Central memory CD8-positive, alpha-beta T cell (primary cell): Measurements from ENCODE around the gene SSBP1.
A peak's percentile ranks its signal among the peaks of the same experiment; 100 is the strongest.

Experiments
- ATAC-seq: fragments of 150-1000 bp; cut with Tn5 transposase; replicated peaks from 2 replicates; pipeline ENCODE4 v1.10.0; 2022; ENCODE audit warnings: mild to moderate bottlenecking, moderate FRiP score, moderate number of reproducible peaks; ENCODE audit not compliant: poor library complexity, severe bottlenecking; ENCODE audit errors: extremely low read depth
- DNase-seq, 2 donors: peaks; one replicate each; pipeline ENCODE4 v3.0.0; 2021; ENCODE audit warnings: low spot score in 2 of 2
- H3K27ac Mint-ChIP-seq: one replicate; pipeline ENCODE4 v1.8.0; 2022; ENCODE audit warnings: low read depth, mild to moderate bottlenecking, moderate library complexity, mixed read lengths
- H3K27me3 Mint-ChIP-seq: one replicate; pipeline ENCODE4 v1.8.0; 2022; ENCODE audit warnings: mixed read lengths
- H3K36me3 Mint-ChIP-seq: one replicate; pipeline ENCODE4 v1.8.0; 2022; ENCODE audit warnings: mild to moderate bottlenecking, moderate library complexity, mixed read lengths; ENCODE audit not compliant: insufficient read depth
- H3K4me1 Mint-ChIP-seq: one replicate; pipeline ENCODE4 v1.8.0; 2022; ENCODE audit warnings: mixed read lengths
- H3K4me3 Mint-ChIP-seq: one replicate; pipeline ENCODE4 v1.8.0; 2022; ENCODE audit warnings: mild to moderate bottlenecking, moderate library complexity, mixed read lengths
- H3K9me3 Mint-ChIP-seq: one replicate; pipeline ENCODE4 v1.8.0; 2022; ENCODE audit warnings: mixed read lengths

Gene SSBP1

DNA sequence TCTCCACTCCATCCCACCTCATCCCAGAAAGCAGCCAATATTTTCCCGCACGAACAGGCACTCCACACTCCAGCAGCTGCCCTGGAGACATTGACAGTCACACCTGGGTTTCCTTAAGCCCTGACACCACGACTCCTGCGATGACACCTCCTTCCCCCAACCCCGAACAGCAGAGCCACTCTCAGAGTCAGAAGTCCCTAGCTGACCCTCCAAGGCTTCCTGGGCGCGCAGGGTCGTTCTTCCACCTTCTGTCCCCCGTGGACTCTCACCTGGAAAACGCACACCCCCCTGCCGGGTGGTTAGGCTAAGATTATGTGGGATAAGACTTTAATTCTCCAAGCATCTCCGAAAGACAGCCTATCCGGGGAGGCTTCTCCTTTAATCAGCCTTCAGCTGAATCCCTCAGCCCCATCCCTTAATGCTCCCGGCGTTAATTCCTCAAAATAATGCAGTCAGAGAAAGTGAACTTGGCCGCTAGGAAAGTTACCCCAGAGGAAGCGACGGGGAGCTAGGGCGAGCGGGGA is 37.2 kb upstream of the SSBP1 start:
- H3K4me1 Mint-ChIP-seq = peaks cover 53% of the 10 kb centered on the region
- H3K27ac Mint-ChIP-seq = peak overlapping the region; percentile 93
- H3K27me3 Mint-ChIP-seq = no peaks in the 10 kb centered on the region
- DNase-seq (no peak), ATAC-seq (no peak)
- H3K36me3 Mint-ChIP-seq = peaks cover 13% of the 10 kb centered on the region
- H3K9me3 Mint-ChIP-seq = no peaks in the 10 kb centered on the region
- peak overlapping the region; percentile 88 for H3K4me3 Mint-ChIP-seq

DNA sequence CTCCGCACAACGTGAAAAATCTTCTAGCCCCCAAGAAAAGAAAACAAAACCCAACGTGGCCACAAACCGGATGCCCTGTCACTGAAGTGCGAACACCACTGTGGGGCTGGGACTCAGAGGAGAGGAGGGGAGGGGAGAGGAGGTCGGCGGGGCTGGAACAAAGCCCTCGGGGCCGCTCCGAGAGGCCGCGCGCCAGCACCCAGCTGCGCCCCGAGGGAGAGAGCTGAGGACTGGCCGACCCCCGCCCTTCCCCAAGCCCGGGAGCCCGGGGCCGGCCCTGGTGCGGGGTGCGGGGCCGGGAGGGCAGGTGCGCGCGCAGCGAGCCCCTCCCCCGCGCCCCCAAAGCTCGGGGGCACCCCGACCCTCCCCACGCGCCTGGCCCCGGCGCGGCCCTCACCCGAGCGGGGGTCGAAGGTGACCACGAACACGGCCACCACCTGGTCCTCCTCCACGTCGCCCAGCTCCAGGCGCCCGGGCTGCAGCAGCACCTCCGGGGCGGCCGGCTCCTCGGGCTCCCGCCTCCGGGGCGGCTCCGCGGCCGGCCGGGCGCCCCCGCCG is 36.6 kb upstream of the SSBP1 start:
- peak; percentile 53 to 77 for DNase-seq
- Mint-ChIP-seq H3K4me3 (peak overlapping the region; percentile 88), H3K4me1 (peaks cover 49% of the 10 kb centered on the region), H3K27ac (peak overlapping the region; percentile 93), H3K36me3 (peaks cover 13% of the 10 kb centered on the region), H3K27me3 (no peaks in the 10 kb centered on the region), H3K9me3 (no peaks in the 10 kb centered on the region)
- ATAC-seq = peak; percentile 94

DNA sequence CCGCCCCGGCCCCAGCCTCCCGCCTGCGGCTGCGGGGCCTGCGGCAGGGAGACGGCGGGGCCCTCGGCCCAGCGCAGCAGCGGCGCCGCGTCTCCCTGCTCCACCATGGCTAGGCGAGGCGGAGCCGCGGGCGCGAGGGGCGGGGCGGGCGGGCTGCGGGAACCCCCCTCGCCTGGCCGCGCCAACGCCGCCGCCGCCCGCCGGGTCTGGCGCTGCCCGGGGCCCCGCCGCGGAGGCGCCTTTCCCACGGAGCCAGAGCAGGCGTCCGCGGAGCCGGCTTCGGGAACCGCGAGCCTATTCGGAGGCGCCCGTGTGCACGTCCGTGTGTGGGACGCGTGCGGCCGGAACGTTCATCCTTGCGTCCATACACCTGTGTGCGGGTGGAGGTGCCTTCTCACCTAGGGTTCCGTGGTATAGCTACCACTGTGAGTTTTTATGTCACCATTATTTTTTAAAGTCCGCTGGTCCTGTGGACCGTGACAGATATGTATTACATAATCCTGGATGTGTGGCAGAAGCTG is 36.1 kb upstream of the SSBP1 start, which contains the start of gene DENND11:
DENND11 (minus strand) TSS at position 120 of the 521 bp plus-strand sequence; CDS start at position 107, 13 bp downstream.
- H3K27ac Mint-ChIP-seq = peak within 1 kb of the TSS; percentile 93
- no peaks in the 10 kb centered on the region for H3K9me3 Mint-ChIP-seq
- no peaks in the 10 kb centered on the region for H3K27me3 Mint-ChIP-seq
- ATAC-seq = peak; percentile 76
- H3K4me3 Mint-ChIP-seq = peak within 1 kb of the TSS; percentile 88
- H3K36me3 Mint-ChIP-seq = peaks cover 13% of the 10 kb centered on the region
- DNase-seq = peak; percentile 28 to 36
- peaks cover 47% of the 10 kb centered on the region for H3K4me1 Mint-ChIP-seq

DNA sequence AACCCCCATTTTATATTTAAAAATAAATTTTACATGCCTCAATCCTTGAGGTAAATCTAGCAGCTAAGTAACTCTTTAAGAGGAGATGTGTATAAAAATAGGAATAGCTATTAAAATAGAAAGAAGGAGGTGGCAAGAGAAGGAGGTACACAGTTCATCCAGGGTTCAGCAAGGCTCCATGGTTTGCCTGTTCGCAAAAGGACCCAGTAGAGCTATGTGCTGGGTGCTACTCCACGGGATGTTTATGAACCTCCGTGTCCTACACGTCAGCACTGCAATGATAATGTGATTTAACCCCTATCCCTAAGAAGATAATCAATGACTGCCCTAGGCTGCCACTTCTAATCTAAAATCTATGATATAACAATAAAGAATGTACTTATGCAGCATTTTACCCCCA is 35.3 kb upstream of the SSBP1 start:
- H3K4me3 Mint-ChIP-seq = no peak overlapping the region

GRCh38 chr7:141704112-141704511 is 34.0 kb upstream of the SSBP1 start:
- H3K9me3 Mint-ChIP-seq = no peaks in the 10 kb centered on the region
- H3K4me3 Mint-ChIP-seq = no peak overlapping the region
- DNase-seq = no peak
- H3K27me3 Mint-ChIP-seq = no peaks in the 10 kb centered on the region
- no peak overlapping the region for H3K27ac Mint-ChIP-seq
- no peak for ATAC-seq
- peaks cover 27% of the 10 kb centered on the region for H3K4me1 Mint-ChIP-seq
- H3K36me3 Mint-ChIP-seq = peaks cover 10% of the 10 kb centered on the region

More for the DNA sequence above, 35.3 kb upstream of the SSBP1 start:
- Mint-ChIP-seq H3K27me3 (no peaks in the 10 kb centered on the region), H3K4me1 (peaks cover 39% of the 10 kb centered on the region), H3K36me3 (peaks cover 13% of the 10 kb centered on the region), H3K27ac (peak overlapping the region; percentile 80), H3K9me3 (no peaks in the 10 kb centered on the region)
- DNase-seq = no peak
- ATAC-seq = no peak

GRCh38 chr7:141704741-141705140 is 33.4 kb upstream of the SSBP1 start:
- H3K27ac Mint-ChIP-seq = no peak overlapping the region
- H3K4me1 Mint-ChIP-seq = peaks cover 21% of the 10 kb centered on the region
- H3K36me3 Mint-ChIP-seq = peaks cover 10% of the 10 kb centered on the region
- no peaks in the 10 kb centered on the region for H3K27me3 Mint-ChIP-seq
- H3K9me3 Mint-ChIP-seq = no peaks in the 10 kb centered on the region
- no peak overlapping the region for H3K4me3 Mint-ChIP-seq
- ATAC-seq (no peak), DNase-seq (no peak)

DNA sequence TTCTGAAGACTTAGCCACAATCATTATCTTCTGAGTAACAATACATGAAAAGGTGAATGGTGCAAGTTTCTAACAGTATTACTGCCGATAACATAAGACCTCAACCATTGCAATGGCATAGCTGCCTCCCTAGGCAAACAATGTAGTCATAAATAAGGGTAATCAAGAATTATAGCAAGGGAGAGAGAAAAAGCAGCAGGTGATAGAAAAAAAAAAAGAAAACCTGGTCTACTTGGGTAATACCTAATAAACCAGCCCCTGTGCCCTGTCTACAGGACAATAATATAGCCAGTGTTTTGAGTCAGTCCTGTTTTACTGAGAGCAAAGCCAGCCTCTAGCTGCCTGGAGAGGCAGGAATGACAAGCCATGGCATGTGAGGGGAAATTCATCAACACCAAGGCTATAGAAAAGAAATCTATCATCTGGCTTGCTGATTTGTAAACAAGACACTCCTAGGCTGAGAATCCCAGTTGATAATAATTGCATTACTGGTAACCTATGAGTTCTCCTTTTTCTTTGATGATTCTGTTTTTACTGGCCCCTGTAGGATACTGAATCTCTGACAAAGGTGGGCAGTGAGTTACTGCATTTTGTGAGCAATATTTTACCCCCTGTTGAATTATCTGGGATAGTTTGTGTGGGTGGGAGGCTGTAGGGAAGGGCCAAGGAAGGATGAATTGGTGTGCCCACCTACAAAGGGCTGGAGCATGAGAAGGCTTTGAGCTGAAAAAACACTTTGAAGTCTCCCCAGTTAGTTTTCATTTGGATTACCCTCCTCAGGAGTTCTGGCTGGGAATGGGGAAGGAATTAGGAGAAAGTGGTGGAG is 31.7 kb upstream of the SSBP1 start:
- peaks cover 13% of the 10 kb centered on the region for H3K4me1 Mint-ChIP-seq
- ATAC-seq = no peak
- no peak overlapping the region for H3K27ac Mint-ChIP-seq
- no peak for DNase-seq
- no peaks in the 10 kb centered on the region for H3K9me3 Mint-ChIP-seq
- no peak overlapping the region for H3K4me3 Mint-ChIP-seq
- no peaks in the 10 kb centered on the region for H3K27me3 Mint-ChIP-seq
- peaks cover 5% of the 10 kb centered on the region for H3K36me3 Mint-ChIP-seq

DNA sequence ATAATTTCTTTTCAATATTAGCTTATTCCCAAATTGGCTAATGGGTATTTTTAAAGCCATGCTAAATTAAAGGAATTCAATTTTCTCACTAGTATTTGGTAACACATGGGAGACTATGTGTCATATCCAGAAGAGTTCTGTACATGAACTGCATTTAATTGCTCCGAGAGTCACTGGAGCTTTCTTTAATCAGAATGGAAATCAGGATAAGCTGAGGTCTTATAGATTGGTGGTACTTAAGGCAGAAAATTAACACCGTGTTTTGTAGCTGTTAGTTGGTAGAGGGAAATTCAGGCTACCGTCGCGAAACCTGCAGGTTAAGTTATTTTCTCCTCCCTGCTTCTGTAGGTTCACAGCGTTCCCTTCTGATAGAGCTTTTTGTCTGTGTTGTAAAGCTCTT is 29.8 kb upstream of the SSBP1 start, which contains the start of gene WEE2:
WEE2 (plus strand) TSS at position 3 of the 400 bp plus-strand sequence. CDS start 406 bp downstream, outside the sequence.
- H3K36me3 Mint-ChIP-seq = no peaks in the 10 kb centered on the region
- no peak within 1 kb of the TSS for H3K27ac Mint-ChIP-seq
- no peak for DNase-seq

DNA sequence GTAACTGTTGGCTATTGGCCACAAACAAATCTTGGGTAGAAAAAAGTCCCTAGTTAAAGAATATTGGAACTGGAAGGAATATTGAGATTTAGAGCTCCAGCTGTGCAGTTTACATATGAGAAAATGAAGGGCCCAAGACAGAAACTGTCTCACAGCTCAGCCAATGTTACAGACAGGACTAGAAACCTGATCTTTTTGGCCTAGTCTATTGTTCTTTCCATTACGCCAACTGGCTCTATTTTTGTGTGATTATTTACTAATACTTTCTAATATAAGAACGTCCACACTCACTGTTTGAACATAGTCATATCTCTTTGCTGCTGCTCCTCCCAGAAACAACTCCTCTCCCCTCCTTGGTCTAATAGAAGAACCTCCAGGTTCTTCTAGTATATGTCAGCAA is 28.8 kb upstream of the SSBP1 start:
- Mint-ChIP-seq H3K27me3 (no peaks in the 10 kb centered on the region), H3K27ac (no peak overlapping the region), H3K9me3 (no peaks in the 10 kb centered on the region), H3K4me3 (no peak overlapping the region), H3K36me3 (no peaks in the 10 kb centered on the region), H3K4me1 (peaks cover 15% of the 10 kb centered on the region)
- no peak for ATAC-seq
- no peak for DNase-seq

More for the DNA sequence above, 29.8 kb upstream of the SSBP1 start, which contains the start of gene WEE2:
- Mint-ChIP-seq H3K9me3 (no peaks in the 10 kb centered on the region), H3K4me1 (peaks cover 15% of the 10 kb centered on the region), H3K4me3 (no peak within 1 kb of the TSS), H3K27me3 (no peaks in the 10 kb centered on the region)
- no peak for ATAC-seq

DNA sequence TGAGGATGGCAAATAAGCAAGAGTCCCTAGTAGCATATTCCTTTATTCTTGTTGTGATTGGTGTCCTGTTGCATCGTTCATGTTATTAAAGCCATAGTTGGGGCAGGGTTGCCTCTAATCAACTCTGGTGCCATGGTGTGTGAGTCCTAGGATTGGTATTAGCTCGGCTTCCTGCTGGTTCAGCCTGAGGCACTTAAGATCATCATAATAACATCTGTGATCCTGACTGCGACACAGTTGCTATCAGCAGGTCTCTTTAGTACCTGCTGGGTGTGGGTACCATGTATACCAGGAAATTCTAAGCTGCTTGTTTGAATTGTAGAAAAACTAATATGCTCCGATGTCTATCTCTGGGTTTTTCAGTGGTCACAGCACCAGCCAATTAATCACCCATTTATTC is 28.4 kb upstream of the SSBP1 start:
- DNase-seq (no peak), ATAC-seq (no peak)
- Mint-ChIP-seq H3K4me1 (peaks cover 15% of the 10 kb centered on the region), H3K27ac (no peak overlapping the region), H3K27me3 (no peaks in the 10 kb centered on the region), H3K9me3 (no peaks in the 10 kb centered on the region), H3K36me3 (no peaks in the 10 kb centered on the region), H3K4me3 (no peak overlapping the region)

DNA sequence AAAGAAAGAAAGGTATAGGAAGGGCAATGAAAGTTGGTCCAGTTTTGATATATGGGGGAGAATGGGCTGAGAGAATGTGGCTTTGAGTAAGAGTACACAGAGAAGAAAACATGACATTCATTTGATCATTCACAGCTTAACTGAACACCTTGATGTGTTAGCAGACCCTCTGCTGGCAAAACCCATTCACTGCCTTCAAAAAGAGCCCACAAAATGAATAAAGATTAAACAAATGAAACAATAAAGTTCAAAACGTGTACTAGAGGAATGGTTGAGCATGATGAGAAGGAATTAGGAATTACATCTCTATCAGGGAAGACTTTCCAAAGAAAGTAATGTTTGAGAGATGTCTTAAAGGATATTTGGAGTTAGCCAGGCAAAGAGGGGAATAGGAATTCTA is 27.9 kb upstream of the SSBP1 start:
- H3K27me3 Mint-ChIP-seq = no peaks in the 10 kb centered on the region
- DNase-seq = no peak
- H3K27ac Mint-ChIP-seq = peak overlapping the region; percentile 17
- no peaks in the 10 kb centered on the region for H3K36me3 Mint-ChIP-seq
- peaks cover 15% of the 10 kb centered on the region for H3K4me1 Mint-ChIP-seq
- ATAC-seq = no peak
- H3K4me3 Mint-ChIP-seq = no peak overlapping the region
- no peaks in the 10 kb centered on the region for H3K9me3 Mint-ChIP-seq

- DNase-seq (no peak), ATAC-seq (no peak)
- H3K27ac Mint-ChIP-seq = no peak overlapping the region
- no peaks in the 10 kb centered on the region for H3K27me3 Mint-ChIP-seq
- H3K4me1 Mint-ChIP-seq = peaks cover 15% of the 10 kb centered on the region
- no peaks in the 10 kb centered on the region for H3K9me3 Mint-ChIP-seq
- H3K36me3 Mint-ChIP-seq = peaks cover 1% of the 10 kb centered on the region
- H3K4me3 Mint-ChIP-seq = no peak overlapping the region
Measured at GRCh38 chr7:141712603-141713255, 25.4 kb upstream of the SSBP1 start.
